Measurements from ENCODE around the gene ACOX3. TPM values are rescaled to one million over a fixed set of nuclear protein-coding genes. Genes with fewer than 3 reads are reported as not detected.

ACOX3 gene
- total RNA-seq, 1 donor from 2014 or later, result 16.6 TPM

GRCh38 chr4:8410641-8411271 is 29.8 kb downstream of the ACOX3 start:
- Mint-ChIP-seq H3K4me1 (peaks cover 5% of the 10 kb centered on the region), H3K27ac (ENCODE audit: unreplicated experiment) (no peak overlapping the region), H3K4me3 (no peak overlapping the region), H3K9me3 (peaks cover 5% of the 10 kb centered on the region), H3K27me3 (ENCODE audit: low read depth) (no peaks in the 10 kb centered on the region), H3K36me3 (ENCODE audit: low read depth) (peaks cover 12% of the 10 kb centered on the region)
- peak; percentile 61 for DNase-seq (ENCODE audit: low read depth, low spot score)
- TF ChIP-seq CTCF (conservative IDR thresholded peaks at IDR 0.05), result peak; percentile 57

- Mint-ChIP-seq H3K9me3 (peaks cover 5% of the 10 kb centered on the region), H3K4me3 (no peak overlapping the region), H3K27ac (ENCODE audit: unreplicated experiment) (no peak overlapping the region)
These were observed 30.4 kb downstream of the ACOX3 start for GRCh38 chr4:8410066-8410625.

GRCh38 chr4:8409264-8410065 is 31.1 kb downstream of the ACOX3 start:
- Mint-ChIP-seq H3K4me3 (no peak overlapping the region), H3K4me1 (peaks cover 5% of the 10 kb centered on the region), H3K27me3 (ENCODE audit: low read depth) (no peaks in the 10 kb centered on the region), H3K36me3 (ENCODE audit: low read depth) (peaks cover 18% of the 10 kb centered on the region), H3K9me3 (peaks cover 5% of the 10 kb centered on the region), H3K27ac (ENCODE audit: unreplicated experiment) (peak overlapping the region; percentile 71)
- TF ChIP-seq CTCF (conservative IDR thresholded peaks at IDR 0.05), result no peak
- no peak for DNase-seq (ENCODE audit: low read depth, low spot score)

More at GRCh38 chr4:8410066-8410625, 30.4 kb downstream of the ACOX3 start:
- H3K36me3 Mint-ChIP-seq (ENCODE audit: low read depth), result peaks cover 15% of the 10 kb centered on the region
- peaks cover 5% of the 10 kb centered on the region for H3K4me1 Mint-ChIP-seq
- no peak for TF ChIP-seq CTCF (conservative IDR thresholded peaks at IDR 0.05)
- H3K27me3 Mint-ChIP-seq (ENCODE audit: low read depth), result no peaks in the 10 kb centered on the region
- DNase-seq (ENCODE audit: low read depth, low spot score), result no peak

- no peak for TF ChIP-seq CTCF (conservative IDR thresholded peaks at IDR 0.05)
- peaks cover 5% of the 10 kb centered on the region for H3K4me1 Mint-ChIP-seq
- no peak overlapping the region for H3K27ac Mint-ChIP-seq (ENCODE audit: unreplicated experiment)
- H3K9me3 Mint-ChIP-seq, result peaks cover 5% of the 10 kb centered on the region
- H3K4me3 Mint-ChIP-seq, result no peak overlapping the region
- no peak for DNase-seq (ENCODE audit: low read depth, low spot score)
- H3K27me3 Mint-ChIP-seq (ENCODE audit: low read depth), result no peaks in the 10 kb centered on the region
- peaks cover 18% of the 10 kb centered on the region for H3K36me3 Mint-ChIP-seq (ENCODE audit: low read depth)
These were observed 32.8 kb downstream of the ACOX3 start for GRCh38 chr4:8407756-8408155.

- H3K27me3 Mint-ChIP-seq (ENCODE audit: low read depth), result no peaks in the 10 kb centered on the region
- peaks cover 17% of the 10 kb centered on the region for H3K36me3 Mint-ChIP-seq (ENCODE audit: low read depth)
- H3K9me3 Mint-ChIP-seq, result peaks cover 5% of the 10 kb centered on the region
- TF ChIP-seq CTCF (conservative IDR thresholded peaks at IDR 0.05), result no peak
- H3K4me3 Mint-ChIP-seq, result no peak overlapping the region
- H3K27ac Mint-ChIP-seq (ENCODE audit: unreplicated experiment), result no peak overlapping the region
- peaks cover 5% of the 10 kb centered on the region for H3K4me1 Mint-ChIP-seq
- no peak for DNase-seq (ENCODE audit: low read depth, low spot score)
These were observed 33.2 kb downstream of the ACOX3 start for GRCh38 chr4:8407316-8407715.

Measured in neural crest cell (in vitro differentiated cells).